Gastrocnemius medialis (tissue), 4 donors: ENCODE data around the gene ANKRD34A.

Experiments used
- POLR2A ChIP-seq, 2 donors: fragments of 450-650 bp; IDR thresholded peaks; one replicate each; pipeline ENCODE4 v1.6.1; 2017; ENCODE audit warnings: antibody characterized with exemption in 2 of 2, mild to moderate bottlenecking in 2 of 2, moderate library complexity in 2 of 2
- TF ChIP-seq, protein P1 (sequence below), 5 experiments: fragments of 450-650 bp in 3 of 5; fragments of 200-600 bp in 2 of 5; sonication (generic) in 2 of 5; IDR thresholded peaks in 4 of 5; conservative IDR thresholded peaks in 1 of 5; 1 replicate in 4 of 5; 2 replicates in 1 of 5; pipeline ENCODE4 v1.5.1; 2016 to 2019; ENCODE audit warnings: antibody characterized with exemption in 5 of 5, mild to moderate bottlenecking in 3 of 5, moderate library complexity in 3 of 5

DNA sequence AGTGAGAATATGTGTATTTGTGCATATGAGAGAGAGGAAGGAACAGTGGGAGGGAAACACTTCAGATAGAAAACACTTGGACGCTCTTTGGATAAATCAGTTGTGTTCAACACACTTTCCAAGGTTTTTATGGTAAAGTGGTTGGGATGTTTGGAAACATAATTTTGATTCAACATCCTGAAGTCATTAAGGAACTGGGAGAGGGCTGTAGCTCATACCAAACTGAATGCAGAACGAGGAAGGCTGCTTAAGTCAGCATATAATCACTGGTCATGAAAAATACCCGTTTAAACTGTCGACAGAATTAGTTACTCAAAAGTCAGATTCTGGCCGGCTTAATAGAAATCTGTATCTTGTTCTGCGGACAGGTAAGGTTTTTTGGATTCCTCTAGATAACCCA lies 21.5 kb downstream of the ANKRD34A start:
- TF ChIP-seq, protein P1, sequence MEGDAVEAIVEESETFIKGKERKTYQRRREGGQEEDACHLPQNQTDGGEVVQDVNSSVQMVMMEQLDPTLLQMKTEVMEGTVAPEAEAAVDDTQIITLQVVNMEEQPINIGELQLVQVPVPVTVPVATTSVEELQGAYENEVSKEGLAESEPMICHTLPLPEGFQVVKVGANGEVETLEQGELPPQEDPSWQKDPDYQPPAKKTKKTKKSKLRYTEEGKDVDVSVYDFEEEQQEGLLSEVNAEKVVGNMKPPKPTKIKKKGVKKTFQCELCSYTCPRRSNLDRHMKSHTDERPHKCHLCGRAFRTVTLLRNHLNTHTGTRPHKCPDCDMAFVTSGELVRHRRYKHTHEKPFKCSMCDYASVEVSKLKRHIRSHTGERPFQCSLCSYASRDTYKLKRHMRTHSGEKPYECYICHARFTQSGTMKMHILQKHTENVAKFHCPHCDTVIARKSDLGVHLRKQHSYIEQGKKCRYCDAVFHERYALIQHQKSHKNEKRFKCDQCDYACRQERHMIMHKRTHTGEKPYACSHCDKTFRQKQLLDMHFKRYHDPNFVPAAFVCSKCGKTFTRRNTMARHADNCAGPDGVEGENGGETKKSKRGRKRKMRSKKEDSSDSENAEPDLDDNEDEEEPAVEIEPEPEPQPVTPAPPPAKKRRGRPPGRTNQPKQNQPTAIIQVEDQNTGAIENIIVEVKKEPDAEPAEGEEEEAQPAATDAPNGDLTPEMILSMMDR (IDR thresholded peaks at IDR 0.05 in 4 of 5, conservative IDR thresholded peaks at IDR 0.05 in 1 of 5): no peak
- no peak for TF ChIP-seq POLR2A (IDR thresholded peaks at IDR 0.05)
